K562 (cell line): Measurements from ENCODE around the gene HIVEP3. TPM values are rescaled to one million over a fixed set of nuclear protein-coding genes. Genes with fewer than 3 reads are reported as not detected.

Experiments
- FOXA3 ChIP-seq, 2 experiments: fragments of 450-650 bp in 1 of 2; sonication (generic) in 1 of 2; formaldehyde crosslinking; IDR thresholded peaks in 1 of 2; conservative IDR thresholded peaks in 1 of 2; 2 replicates each; pipeline versions ENCODE4 v1.4.0 to v1.8.0; 2020 to 2022; ENCODE audit warnings: mild to moderate bottlenecking in 2 of 2, missing genetic modification reagents in 1 of 2
- NELFE ChIP-seq: IDR thresholded peaks from 2 replicates; pipeline ENCODE4 v1.6.1; 2011; ENCODE audit warnings: mild to moderate bottlenecking; ENCODE audit not compliant: insufficient read depth, insufficient read length
- U2AF2 ChIP-seq: fragments of 200-400 bp; formaldehyde crosslinking; optimal IDR thresholded peaks from 2 replicates; pipeline ENCODE3; 2017; ENCODE audit warnings: low read depth, mild to moderate bottlenecking, low read length
- polyA plus RNA-seq, 8 experiments: library from polyadenylated mRNA; depleted of rRNA in 4 of 8; stranded (reverse) in 5 of 8; unstranded in 3 of 8; fragments of >200 nt; fragmentation: Nextera tagmentation in 2 of 8; fragmentation: Illumina TruSeq in 1 of 8; extraction: Ambion mirVana in 2 of 8; extraction: Trizol in 1 of 8; gene quantifications; 2 replicates each; pipeline versions ENCODE4 v1.2.1 to v1.2.3, GENCODE V29; 2011 to 2014; ENCODE audit warnings: inconsistent platforms in 1 of 8, missing spikeins in 1 of 8
- total RNA-seq, 7 experiments: library from RNA; depleted of rRNA in 6 of 7; stranded (reverse); fragments of >200 nt in 6 of 7; fragmentation: Illumina TruSeq in 2 of 7; extraction: Trizol in 2 of 7; gene quantifications; 2 replicates each; pipeline versions ENCODE4 v1.2.1 to v1.2.3, GENCODE V29; 2011 to 2021; ENCODE audit warnings: low replicate concordance in 1 of 7
- TF ChIP-seq, protein P1 (sequence below): sonication (generic); formaldehyde crosslinking; IDR thresholded peaks from 2 replicates; pipeline ENCODE4 v1.8.0; 2023; ENCODE audit warnings: mild to moderate bottlenecking, missing genetic modification reagents
- TF ChIP-seq, protein P2 (sequence below): fragments of 200-600 bp; sonication (generic); IDR thresholded peaks from one replicate; pipeline ENCODE4 v1.6.1; 2012; ENCODE audit warnings: mild to moderate bottlenecking, low read depth, low read length, inconsistent platforms
- TF ChIP-seq, protein P3 (sequence below), 3 experiments: fragments of 200-800 bp in 1 of 3; fragments of 250-450 bp in 1 of 3; fragments of 450-650 bp in 1 of 3; sonication (Bioruptor Pico) in 1 of 3; sonication (Bioruptor generic) in 1 of 3; formaldehyde crosslinking in 1 of 3; IDR thresholded peaks; 2 replicates each; pipeline versions ENCODE4 v1.6.1 to v1.8.0; 2016 to 2022; ENCODE audit warnings: mild to moderate bottlenecking in 2 of 3, missing genetic modification characterization in 2 of 3, missing compliant biosample characterization in 1 of 3, moderate library complexity in 1 of 3

The HIVEP3 gene
- total and polyA plus RNA-seq, 9 of the 15 experiments (the other 6 are each of a cell fraction or from before 2014, with no cell fraction given): 0.09 to 0.58 (median 0.34) TPM; not detected in 1

DNA sequence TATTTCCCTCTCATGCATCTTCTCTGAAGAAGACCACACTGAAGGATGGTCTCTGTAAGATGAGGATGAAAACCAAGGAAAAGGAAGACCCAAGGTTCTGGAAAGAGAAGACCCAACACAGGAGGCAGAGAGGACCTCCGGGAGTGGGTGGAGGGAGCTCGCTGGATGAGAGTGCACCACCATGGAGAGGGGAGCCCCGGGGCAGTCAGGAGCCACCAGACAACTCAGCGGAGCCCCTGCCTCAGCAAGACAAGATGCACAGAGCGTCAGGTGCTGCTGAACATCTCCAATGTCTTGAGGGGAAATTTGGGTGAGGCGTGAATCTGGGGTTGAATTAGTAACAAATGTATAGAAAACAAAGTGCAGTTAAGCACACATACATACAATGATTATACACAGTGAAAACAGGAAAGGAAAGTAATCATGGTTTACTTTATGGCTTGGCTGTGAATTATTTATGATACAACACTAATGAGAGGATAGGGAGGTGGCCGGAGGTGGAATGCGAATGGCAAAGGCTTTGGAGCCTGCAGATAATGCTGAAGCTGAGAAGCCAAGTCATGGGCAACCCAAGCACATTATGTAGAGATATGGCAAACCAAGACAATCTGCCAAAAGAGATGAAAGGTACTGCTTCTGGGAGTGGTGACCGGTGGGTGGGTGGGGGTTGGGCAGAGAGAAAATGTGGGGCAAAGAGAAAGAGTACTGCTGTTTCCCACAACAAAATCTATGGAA lies 353.8 kb downstream of the HIVEP3 start (continued):
- TF ChIP-seq, protein P1, sequence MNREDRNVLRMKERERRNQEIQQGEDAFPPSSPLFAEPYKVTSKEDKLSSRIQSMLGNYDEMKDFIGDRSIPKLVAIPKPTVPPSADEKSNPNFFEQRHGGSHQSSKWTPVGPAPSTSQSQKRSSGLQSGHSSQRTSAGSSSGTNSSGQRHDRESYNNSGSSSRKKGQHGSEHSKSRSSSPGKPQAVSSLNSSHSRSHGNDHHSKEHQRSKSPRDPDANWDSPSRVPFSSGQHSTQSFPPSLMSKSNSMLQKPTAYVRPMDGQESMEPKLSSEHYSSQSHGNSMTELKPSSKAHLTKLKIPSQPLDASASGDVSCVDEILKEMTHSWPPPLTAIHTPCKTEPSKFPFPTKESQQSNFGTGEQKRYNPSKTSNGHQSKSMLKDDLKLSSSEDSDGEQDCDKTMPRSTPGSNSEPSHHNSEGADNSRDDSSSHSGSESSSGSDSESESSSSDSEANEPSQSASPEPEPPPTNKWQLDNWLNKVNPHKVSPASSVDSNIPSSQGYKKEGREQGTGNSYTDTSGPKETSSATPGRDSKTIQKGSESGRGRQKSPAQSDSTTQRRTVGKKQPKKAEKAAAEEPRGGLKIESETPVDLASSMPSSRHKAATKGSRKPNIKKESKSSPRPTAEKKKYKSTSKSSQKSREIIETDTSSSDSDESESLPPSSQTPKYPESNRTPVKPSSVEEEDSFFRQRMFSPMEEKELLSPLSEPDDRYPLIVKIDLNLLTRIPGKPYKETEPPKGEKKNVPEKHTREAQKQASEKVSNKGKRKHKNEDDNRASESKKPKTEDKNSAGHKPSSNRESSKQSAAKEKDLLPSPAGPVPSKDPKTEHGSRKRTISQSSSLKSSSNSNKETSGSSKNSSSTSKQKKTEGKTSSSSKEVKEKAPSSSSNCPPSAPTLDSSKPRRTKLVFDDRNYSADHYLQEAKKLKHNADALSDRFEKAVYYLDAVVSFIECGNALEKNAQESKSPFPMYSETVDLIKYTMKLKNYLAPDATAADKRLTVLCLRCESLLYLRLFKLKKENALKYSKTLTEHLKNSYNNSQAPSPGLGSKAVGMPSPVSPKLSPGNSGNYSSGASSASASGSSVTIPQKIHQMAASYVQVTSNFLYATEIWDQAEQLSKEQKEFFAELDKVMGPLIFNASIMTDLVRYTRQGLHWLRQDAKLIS: no peak
- TF ChIP-seq, protein P2, sequence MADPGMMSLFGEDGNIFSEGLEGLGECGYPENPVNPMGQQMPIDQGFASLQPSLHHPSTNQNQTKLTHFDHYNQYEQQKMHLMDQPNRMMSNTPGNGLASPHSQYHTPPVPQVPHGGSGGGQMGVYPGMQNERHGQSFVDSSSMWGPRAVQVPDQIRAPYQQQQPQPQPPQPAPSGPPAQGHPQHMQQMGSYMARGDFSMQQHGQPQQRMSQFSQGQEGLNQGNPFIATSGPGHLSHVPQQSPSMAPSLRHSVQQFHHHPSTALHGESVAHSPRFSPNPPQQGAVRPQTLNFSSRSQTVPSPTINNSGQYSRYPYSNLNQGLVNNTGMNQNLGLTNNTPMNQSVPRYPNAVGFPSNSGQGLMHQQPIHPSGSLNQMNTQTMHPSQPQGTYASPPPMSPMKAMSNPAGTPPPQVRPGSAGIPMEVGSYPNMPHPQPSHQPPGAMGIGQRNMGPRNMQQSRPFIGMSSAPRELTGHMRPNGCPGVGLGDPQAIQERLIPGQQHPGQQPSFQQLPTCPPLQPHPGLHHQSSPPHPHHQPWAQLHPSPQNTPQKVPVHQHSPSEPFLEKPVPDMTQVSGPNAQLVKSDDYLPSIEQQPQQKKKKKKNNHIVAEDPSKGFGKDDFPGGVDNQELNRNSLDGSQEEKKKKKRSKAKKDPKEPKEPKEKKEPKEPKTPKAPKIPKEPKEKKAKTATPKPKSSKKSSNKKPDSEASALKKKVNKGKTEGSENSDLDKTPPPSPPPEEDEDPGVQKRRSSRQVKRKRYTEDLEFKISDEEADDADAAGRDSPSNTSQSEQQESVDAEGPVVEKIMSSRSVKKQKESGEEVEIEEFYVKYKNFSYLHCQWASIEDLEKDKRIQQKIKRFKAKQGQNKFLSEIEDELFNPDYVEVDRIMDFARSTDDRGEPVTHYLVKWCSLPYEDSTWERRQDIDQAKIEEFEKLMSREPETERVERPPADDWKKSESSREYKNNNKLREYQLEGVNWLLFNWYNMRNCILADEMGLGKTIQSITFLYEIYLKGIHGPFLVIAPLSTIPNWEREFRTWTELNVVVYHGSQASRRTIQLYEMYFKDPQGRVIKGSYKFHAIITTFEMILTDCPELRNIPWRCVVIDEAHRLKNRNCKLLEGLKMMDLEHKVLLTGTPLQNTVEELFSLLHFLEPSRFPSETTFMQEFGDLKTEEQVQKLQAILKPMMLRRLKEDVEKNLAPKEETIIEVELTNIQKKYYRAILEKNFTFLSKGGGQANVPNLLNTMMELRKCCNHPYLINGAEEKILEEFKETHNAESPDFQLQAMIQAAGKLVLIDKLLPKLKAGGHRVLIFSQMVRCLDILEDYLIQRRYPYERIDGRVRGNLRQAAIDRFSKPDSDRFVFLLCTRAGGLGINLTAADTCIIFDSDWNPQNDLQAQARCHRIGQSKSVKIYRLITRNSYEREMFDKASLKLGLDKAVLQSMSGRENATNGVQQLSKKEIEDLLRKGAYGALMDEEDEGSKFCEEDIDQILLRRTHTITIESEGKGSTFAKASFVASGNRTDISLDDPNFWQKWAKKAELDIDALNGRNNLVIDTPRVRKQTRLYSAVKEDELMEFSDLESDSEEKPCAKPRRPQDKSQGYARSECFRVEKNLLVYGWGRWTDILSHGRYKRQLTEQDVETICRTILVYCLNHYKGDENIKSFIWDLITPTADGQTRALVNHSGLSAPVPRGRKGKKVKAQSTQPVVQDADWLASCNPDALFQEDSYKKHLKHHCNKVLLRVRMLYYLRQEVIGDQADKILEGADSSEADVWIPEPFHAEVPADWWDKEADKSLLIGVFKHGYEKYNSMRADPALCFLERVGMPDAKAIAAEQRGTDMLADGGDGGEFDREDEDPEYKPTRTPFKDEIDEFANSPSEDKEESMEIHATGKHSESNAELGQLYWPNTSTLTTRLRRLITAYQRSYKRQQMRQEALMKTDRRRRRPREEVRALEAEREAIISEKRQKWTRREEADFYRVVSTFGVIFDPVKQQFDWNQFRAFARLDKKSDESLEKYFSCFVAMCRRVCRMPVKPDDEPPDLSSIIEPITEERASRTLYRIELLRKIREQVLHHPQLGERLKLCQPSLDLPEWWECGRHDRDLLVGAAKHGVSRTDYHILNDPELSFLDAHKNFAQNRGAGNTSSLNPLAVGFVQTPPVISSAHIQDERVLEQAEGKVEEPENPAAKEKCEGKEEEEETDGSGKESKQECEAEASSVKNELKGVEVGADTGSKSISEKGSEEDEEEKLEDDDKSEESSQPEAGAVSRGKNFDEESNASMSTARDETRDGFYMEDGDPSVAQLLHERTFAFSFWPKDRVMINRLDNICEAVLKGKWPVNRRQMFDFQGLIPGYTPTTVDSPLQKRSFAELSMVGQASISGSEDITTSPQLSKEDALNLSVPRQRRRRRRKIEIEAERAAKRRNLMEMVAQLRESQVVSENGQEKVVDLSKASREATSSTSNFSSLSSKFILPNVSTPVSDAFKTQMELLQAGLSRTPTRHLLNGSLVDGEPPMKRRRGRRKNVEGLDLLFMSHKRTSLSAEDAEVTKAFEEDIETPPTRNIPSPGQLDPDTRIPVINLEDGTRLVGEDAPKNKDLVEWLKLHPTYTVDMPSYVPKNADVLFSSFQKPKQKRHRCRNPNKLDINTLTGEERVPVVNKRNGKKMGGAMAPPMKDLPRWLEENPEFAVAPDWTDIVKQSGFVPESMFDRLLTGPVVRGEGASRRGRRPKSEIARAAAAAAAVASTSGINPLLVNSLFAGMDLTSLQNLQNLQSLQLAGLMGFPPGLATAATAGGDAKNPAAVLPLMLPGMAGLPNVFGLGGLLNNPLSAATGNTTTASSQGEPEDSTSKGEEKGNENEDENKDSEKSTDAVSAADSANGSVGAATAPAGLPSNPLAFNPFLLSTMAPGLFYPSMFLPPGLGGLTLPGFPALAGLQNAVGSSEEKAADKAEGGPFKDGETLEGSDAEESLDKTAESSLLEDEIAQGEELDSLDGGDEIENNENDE: no peak
- TF ChIP-seq, protein P3, sequence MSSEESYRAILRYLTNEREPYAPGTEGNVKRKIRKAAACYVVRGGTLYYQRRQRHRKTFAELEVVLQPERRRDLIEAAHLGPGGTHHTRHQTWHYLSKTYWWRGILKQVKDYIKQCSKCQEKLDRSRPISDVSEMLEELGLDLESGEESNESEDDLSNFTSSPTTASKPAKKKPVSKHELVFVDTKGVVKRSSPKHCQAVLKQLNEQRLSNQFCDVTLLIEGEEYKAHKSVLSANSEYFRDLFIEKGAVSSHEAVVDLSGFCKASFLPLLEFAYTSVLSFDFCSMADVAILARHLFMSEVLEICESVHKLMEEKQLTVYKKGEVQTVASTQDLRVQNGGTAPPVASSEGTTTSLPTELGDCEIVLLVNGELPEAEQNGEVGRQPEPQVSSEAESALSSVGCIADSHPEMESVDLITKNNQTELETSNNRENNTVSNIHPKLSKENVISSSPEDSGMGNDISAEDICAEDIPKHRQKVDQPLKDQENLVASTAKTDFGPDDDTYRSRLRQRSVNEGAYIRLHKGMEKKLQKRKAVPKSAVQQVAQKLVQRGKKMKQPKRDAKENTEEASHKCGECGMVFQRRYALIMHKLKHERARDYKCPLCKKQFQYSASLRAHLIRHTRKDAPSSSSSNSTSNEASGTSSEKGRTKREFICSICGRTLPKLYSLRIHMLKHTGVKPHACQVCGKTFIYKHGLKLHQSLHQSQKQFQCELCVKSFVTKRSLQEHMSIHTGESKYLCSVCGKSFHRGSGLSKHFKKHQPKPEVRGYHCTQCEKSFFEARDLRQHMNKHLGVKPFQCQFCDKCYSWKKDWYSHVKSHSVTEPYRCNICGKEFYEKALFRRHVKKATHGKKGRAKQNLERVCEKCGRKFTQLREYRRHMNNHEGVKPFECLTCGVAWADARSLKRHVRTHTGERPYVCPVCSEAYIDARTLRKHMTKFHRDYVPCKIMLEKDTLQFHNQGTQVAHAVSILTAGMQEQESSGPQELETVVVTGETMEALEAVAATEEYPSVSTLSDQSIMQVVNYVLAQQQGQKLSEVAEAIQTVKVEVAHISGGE (CRISPR knock-in tag; IDR thresholded peaks at IDR 0.05): no peak
- TF ChIP-seq FOXA3 (CRISPR knock-in tag; conservative IDR thresholded peaks at IDR 0.05 in 1 of 2, IDR thresholded peaks at IDR 0.05 in 1 of 2) (no peak), U2AF2 (no peak), NELFE (no peak)
